Hepatocyte (in vitro differentiated cells): ENCODE data around the gene RIMBP2.

Source experiments
- CTCF ChIP-seq: fragments of 200-600 bp; sonication (generic); IDR thresholded peaks from 2 replicates; pipeline ENCODE4 v1.5.1; 2016; ENCODE audit warnings: antibody characterized with exemption, mild to moderate bottlenecking; ENCODE audit not compliant: poor library complexity
- EZH2 ChIP-seq: fragments of 200-600 bp; sonication (generic); IDR thresholded peaks from 2 replicates; pipeline ENCODE4 v1.6.1; 2016; ENCODE audit warnings: antibody characterized with exemption, mild to moderate bottlenecking, borderline replicate concordance
- EZH2phosphoT487 ChIP-seq: fragments of 200-600 bp; sonication (generic); IDR thresholded peaks from one replicate; pipeline ENCODE4 v1.6.1; 2018; ENCODE audit warnings: antibody characterized with exemption, mild to moderate bottlenecking, low read depth, moderate library complexity; ENCODE audit not compliant: unreplicated experiment, severe bottlenecking

DNA sequence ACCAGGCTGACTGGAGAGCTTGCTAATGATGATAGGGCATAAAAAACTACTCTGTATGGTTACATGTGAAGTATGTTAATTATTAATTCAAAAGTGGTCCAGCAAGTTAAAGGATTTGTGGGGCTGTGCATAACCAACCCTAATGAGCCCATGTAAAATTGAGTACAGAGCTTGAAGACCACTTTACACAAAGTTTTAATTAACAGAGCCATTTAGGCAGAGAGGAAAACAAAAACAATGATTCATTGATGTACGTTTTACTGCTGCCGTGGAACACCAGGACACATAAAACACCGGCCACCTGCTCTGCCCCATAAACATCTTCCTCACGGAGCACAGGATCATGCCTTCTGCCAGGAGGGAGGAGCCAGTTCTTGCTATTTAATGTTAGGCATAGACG is 83.5 kb downstream of the RIMBP2 start:
- TF ChIP-seq CTCF = no peak
- TF ChIP-seq EZH2phosphoT487 = no peak
- no peak for TF ChIP-seq EZH2
